NB4 (cell line): ENCODE results near the gene SLC7A6.

Source experiments
- CTCF ChIP-seq: IDR thresholded peaks from one replicate; pipeline ENCODE4 v1.5.1; 2012; ENCODE audit warnings: low read depth, low read length
- MAX ChIP-seq: IDR thresholded peaks from 2 replicates; pipeline ENCODE4 v1.6.1; 2011; ENCODE audit warnings: low read depth, low read length
- MYC ChIP-seq: IDR thresholded peaks from 2 replicates; pipeline ENCODE4 v1.6.1; 2011; ENCODE audit warnings: low read depth, low read length
- POLR2A ChIP-seq: IDR thresholded peaks from 2 replicates; pipeline ENCODE4 v1.6.1; 2011; ENCODE audit warnings: mild to moderate bottlenecking; ENCODE audit not compliant: insufficient read length; ENCODE audit errors: extremely low read depth

- TF ChIP-seq CTCF: no peak
- no peak for TF ChIP-seq POLR2A
- no peak for TF ChIP-seq MYC
- no peak for TF ChIP-seq MAX
Measured at GRCh38 chr16:68233835-68234187, 30.5 kb upstream of the SLC7A6 start.
